Activated naive CD8-positive, alpha-beta T cell (primary cell): ENCODE results near the gene TMEM179.

Source experiments
- H3K27ac Mint-ChIP-seq: one replicate; pipeline ENCODE4 v1.8.0; 2021; ENCODE audit warnings: mixed read lengths
- H3K27me3 Mint-ChIP-seq: one replicate; pipeline ENCODE4 v1.8.0; 2021; ENCODE audit warnings: mixed read lengths
- H3K36me3 Mint-ChIP-seq: one replicate; pipeline ENCODE4 v1.8.0; 2021; ENCODE audit warnings: mixed read lengths
- H3K4me1 Mint-ChIP-seq: one replicate; pipeline ENCODE4 v1.8.0; 2021; ENCODE audit warnings: low read depth, mixed read lengths
- H3K4me3 Mint-ChIP-seq: one replicate; pipeline ENCODE4 v1.8.0; 2021; ENCODE audit warnings: mild to moderate bottlenecking, mixed read lengths
- H3K9me3 Mint-ChIP-seq: one replicate; pipeline ENCODE4 v1.8.0; 2021; ENCODE audit warnings: low read depth, mixed read lengths

Gene TMEM179

DNA sequence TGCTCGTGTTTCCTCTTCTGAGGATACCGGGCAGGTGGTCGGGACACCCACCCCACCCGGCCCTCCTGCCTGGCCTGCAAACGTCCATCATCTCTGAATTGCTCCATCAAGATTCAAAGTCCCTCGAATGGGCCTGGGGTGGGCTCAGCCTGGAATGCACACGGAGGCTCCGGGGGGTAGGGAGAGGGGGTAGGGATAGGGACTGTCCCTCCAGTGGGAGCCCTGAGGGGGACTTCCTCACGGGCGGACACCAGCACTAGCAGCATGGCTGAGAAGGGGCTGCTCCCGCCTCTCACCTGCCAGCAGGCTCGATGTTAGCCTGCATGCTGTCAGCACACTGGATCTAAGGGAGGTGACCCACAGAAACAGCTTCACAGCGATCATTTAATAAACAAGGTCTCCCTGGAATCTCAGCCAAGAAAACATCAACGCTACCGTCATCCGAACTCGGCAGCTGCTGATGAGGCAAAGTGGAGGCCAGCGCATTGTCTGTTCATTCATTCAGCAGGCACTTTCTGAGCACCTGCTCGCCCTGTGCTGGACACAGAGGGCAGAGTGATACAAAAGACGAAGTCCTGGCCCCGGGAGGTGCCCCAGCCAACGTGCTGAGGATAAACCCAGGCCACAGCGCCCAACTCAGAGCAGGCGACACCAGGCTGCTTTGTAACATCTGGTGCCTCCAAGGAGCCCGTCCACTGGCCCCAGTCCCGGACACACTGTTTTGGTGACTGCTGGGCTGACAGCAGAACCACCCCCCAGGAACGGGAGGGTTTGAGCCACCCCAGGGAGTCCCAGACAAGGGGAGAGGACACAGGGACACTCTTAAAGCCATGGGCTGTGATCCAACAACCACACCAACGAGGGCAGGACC, 6.3 kb downstream of the TMEM179 start:
- H3K4me3 Mint-ChIP-seq: no peak overlapping the region
- H3K27me3 Mint-ChIP-seq: peaks cover 10% of the 10 kb centered on the region
- no peaks in the 10 kb centered on the region for H3K9me3 Mint-ChIP-seq
- no peaks in the 10 kb centered on the region for H3K4me1 Mint-ChIP-seq
- H3K36me3 Mint-ChIP-seq: no peaks in the 10 kb centered on the region
- no peak overlapping the region for H3K27ac Mint-ChIP-seq

DNA sequence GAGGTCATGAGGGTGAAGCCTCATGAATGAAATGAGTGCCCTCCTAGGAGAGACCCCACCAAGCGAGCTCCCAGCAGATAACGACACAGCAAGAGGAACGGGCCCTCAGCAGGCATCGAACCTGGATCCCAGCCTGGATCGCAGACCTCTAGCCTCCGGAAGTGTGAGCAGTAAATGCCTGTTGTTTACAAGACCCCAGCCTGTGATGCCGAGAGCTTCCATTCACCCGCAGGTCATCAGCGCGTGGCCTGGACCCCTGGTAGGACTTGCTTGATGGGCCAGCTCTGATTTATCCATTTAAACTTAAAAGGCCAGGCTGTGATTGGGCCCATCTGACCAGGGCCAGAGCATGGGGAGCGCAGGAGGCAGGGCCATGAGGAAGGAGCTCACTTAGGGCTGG, 7.0 kb downstream of the TMEM179 start:
- no peaks in the 10 kb centered on the region for H3K4me1 Mint-ChIP-seq
- peaks cover 8% of the 10 kb centered on the region for H3K27me3 Mint-ChIP-seq
- H3K4me3 Mint-ChIP-seq: no peak overlapping the region
- no peak overlapping the region for H3K27ac Mint-ChIP-seq
- no peaks in the 10 kb centered on the region for H3K9me3 Mint-ChIP-seq
- no peaks in the 10 kb centered on the region for H3K36me3 Mint-ChIP-seq

DNA sequence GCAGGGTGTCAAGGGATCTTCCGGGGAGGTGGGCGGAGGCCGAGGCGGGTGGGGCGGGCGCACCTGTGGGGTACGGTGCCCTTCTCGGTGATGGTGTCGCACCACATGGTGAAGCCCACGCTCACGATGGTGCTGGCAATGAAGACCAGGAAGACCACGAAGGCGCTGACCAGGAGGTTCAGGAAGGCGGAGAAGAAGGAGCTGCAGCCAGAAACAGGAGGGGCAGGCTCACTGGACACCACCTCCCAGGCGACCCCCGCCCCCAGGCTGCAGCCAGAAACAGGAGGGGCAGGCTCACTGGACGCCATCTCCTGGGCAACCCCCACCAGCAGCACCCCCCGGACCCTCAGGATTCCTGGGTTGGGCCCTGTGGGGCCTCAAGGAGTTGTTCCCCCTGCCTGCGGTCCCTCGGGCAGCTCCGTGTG, 7.6 kb downstream of the TMEM179 start:
- H3K4me3 Mint-ChIP-seq: no peak overlapping the region
- no peaks in the 10 kb centered on the region for H3K36me3 Mint-ChIP-seq
- no peaks in the 10 kb centered on the region for H3K9me3 Mint-ChIP-seq
- no peaks in the 10 kb centered on the region for H3K4me1 Mint-ChIP-seq
- H3K27me3 Mint-ChIP-seq: peaks cover 12% of the 10 kb centered on the region
- H3K27ac Mint-ChIP-seq: no peak overlapping the region

DNA sequence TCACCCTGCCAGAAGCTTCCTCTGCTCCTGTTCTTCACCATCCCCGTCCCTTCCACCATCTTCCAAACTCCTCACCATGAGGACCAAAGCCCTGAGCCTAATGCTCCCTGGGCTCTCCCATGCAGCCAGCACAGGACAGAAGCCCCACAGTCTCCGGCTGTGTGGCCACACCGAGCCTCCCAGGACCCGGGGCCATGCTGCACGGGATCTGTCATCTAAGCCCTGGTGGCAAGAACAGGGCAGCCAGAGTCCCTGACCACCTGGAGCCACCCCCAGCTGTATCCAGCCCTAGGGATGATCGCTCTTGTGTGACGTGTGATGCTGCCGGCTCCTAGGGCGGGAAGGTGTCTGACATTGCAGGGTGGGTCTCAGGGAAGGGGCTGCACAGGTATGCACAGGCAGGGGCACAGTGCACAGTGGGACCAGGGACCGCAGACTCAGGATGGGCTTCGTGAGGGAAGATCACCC, 8.1 kb downstream of the TMEM179 start:
- Mint-ChIP-seq H3K4me3 (no peak overlapping the region), H3K27me3 (peaks cover 12% of the 10 kb centered on the region), H3K36me3 (no peaks in the 10 kb centered on the region)

DNA sequence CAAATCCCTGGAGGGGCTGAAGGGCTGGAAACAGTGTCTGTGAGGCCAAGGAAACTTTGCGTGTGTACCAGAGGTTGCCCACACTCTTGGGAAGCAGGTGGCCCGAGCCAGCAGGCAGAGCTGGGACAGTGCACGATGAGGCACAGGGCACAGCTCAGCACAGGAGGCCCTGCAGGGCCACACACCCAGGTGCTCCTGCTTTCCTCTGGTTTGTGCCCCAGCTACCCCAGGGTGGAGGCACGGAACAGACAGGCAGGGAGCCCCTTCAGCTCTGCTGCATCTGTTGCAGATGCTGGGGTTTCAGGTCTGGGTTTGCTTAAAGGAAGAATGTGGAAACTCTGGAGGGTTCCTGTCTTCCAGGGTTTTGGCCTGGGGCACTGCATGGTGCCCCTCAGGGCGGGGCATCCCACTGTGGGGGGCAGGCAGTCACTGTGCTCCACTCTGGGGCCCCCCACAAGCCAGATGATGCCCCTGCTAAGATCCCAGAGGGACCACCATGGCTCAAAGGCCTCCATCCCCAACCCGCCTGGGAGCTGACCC, 8.6 kb downstream of the TMEM179 start:
- no peak overlapping the region for H3K4me3 Mint-ChIP-seq

More for the DNA sequence above, 8.1 kb downstream of the TMEM179 start:
- no peaks in the 10 kb centered on the region for H3K9me3 Mint-ChIP-seq
- no peak overlapping the region for H3K27ac Mint-ChIP-seq
- no peaks in the 10 kb centered on the region for H3K4me1 Mint-ChIP-seq

DNA sequence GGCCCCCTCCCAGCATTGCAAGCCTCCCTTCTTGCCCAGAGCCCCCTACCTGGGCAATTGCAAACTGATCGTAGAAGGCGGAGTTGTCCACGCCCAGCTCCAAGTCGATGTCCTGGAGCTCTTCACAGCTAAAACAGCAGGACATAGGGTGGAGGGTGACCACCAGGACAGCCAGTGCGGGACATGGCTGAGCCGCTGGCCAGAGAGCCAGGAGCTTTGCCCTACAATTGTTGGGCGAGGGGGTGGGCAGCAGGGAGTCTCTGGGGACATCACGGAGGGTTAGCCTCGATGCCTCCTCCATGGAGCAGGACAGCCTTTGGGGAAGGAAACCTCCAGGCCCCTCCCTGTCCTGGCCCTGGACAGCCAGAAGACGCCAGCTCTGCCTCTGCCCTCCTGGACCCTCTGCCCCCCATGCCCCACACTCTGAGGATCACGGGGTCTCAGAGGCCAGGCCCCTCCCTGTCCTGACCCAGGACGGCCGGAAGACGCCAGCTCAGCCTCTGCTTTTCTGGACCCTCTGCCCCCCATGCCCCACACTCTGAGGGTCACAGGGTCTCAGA, 9.4 kb downstream of the TMEM179 start:
- no peak overlapping the region for H3K4me3 Mint-ChIP-seq
- H3K4me1 Mint-ChIP-seq: no peaks in the 10 kb centered on the region
- H3K27ac Mint-ChIP-seq: no peak overlapping the region
- no peaks in the 10 kb centered on the region for H3K9me3 Mint-ChIP-seq
- H3K36me3 Mint-ChIP-seq: no peaks in the 10 kb centered on the region
- peaks cover 8% of the 10 kb centered on the region for H3K27me3 Mint-ChIP-seq

More for the DNA sequence above, 8.6 kb downstream of the TMEM179 start:
- H3K27me3 Mint-ChIP-seq: peaks cover 12% of the 10 kb centered on the region
- H3K36me3 Mint-ChIP-seq: no peaks in the 10 kb centered on the region
- no peak overlapping the region for H3K27ac Mint-ChIP-seq
- no peaks in the 10 kb centered on the region for H3K9me3 Mint-ChIP-seq
- H3K4me1 Mint-ChIP-seq: no peaks in the 10 kb centered on the region

DNA sequence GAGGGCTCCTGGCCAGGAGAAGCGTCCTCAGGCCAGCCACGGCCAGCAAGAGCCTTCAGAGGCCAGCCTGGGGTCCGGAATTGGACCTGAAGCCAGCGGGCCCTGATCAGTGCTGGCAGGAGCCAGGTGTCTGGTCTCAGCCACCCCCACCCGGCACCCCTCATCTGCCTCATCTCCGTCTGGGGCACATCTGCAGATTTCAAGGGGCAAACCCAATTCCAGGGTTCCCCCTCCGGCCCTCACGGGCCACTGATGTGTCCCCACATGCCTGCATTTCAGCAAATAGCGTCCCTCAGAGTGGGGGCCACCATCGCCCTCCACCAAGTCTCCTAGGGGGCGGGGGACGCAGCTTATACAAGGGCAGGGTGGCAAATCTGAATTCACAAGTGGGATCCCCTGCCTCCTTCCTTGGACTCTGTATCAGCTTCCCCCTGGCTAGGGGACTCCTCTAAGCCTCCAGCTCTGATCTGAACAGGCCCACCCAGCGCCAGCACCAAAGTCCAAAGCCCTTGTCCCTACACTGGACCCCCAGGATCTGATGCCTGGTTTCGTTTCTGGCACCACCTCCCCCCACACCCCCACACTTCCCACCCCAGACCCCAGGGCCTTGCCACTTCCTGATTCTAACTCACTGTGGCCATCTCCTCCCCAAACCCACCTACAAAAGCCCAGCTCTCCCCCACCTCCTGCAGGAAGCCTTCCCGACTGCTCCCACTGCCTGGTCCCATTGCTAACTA, 10.1 kb downstream of the TMEM179 start:
- H3K36me3 Mint-ChIP-seq: no peaks in the 10 kb centered on the region
- H3K27me3 Mint-ChIP-seq: peaks cover 5% of the 10 kb centered on the region
- no peak overlapping the region for H3K27ac Mint-ChIP-seq
- no peaks in the 10 kb centered on the region for H3K4me1 Mint-ChIP-seq
- no peaks in the 10 kb centered on the region for H3K9me3 Mint-ChIP-seq
- no peak overlapping the region for H3K4me3 Mint-ChIP-seq

DNA sequence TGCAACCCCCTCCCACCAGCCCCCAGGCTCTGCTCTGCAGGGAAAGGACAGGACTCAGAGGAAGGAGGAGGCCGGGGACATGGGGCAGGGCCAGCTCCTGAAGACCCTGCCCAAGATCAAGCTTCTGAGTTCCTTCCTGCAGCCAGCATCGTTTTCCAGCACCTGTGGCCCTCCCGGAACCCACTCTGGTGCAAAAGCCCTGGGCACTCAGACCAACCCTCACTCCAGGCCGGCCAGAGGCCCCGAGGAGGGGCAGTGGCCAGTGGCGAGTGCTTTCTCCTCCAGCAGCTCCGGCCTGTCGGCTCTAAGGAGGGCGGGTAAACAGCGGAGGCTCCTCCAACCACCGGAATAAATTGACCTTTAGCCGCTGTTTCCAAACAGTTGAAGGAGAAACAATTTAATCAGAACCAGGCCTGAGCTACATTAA, 10.8 kb downstream of the TMEM179 start:
- Mint-ChIP-seq H3K4me3 (no peak overlapping the region), H3K27me3 (peaks cover 5% of the 10 kb centered on the region), H3K4me1 (no peaks in the 10 kb centered on the region), H3K9me3 (no peaks in the 10 kb centered on the region), H3K27ac (no peak overlapping the region), H3K36me3 (no peaks in the 10 kb centered on the region)

DNA sequence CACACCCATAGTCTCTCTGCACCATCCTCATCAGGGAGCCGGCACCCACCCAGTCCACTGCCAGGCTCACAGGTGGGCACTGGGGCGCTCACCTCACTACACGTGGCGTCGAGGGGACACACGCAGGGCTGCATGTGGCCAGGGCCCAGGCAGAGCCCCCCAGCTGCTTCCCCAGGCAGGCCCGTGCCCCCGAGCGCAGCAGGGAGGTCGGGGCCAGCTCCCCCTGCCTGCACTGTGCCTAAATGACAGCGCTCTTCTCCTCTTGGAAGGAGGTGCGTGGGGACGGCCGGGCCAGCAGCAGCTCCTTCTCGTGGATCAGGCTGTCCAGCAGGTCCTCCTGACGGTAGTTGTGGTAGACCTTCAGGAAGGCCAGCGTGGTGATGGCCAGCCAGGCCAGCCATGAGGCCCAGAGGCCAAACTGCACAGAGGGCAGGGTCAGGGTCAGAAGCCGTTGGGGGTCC, 11.3 kb downstream of the TMEM179 start:
- H3K27ac Mint-ChIP-seq: no peak overlapping the region
- no peaks in the 10 kb centered on the region for H3K36me3 Mint-ChIP-seq
- H3K9me3 Mint-ChIP-seq: no peaks in the 10 kb centered on the region

DNA sequence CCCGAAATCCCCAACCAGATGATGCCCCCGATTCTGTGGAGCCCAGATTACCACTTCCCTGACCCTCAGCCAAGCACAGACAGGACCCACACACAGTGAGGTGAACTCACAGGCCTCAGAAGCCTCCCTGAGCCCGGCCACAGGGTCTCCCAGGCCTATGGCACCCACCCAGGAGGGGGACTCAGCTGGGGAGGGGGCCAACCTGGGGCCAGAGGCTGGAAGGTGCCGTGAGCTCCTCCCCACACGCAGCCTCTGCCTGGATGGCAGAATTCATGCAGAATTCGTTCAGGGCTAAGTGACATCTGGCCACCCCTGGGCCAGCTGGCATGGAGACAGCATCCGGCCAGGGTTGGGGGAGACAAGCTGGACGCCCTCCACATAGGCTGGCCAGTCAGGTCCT, 11.8 kb downstream of the TMEM179 start:
- Mint-ChIP-seq H3K27me3 (peaks cover 4% of the 10 kb centered on the region), H3K4me3 (no peak overlapping the region), H3K27ac (no peak overlapping the region), H3K36me3 (no peaks in the 10 kb centered on the region), H3K4me1 (no peaks in the 10 kb centered on the region), H3K9me3 (no peaks in the 10 kb centered on the region)

More for the DNA sequence above, 11.3 kb downstream of the TMEM179 start:
- Mint-ChIP-seq H3K4me3 (no peak overlapping the region), H3K27me3 (peaks cover 4% of the 10 kb centered on the region), H3K4me1 (no peaks in the 10 kb centered on the region)

DNA sequence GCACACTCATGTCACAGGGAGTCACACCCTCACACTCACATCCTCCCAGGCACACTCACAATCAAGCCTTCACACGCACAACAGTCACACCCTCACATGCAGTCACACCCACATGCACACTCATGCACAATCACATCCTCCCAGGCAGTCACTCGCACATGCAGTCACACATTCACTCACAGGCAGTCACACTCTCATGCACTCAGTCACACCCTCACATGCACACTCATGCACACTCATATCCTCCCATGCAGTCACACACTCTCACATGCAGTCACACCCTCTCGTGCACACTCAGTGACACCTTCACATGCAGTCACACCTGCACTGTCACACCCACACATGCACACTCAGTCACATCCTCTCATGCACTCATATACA, 12.3 kb downstream of the TMEM179 start:
- no peaks in the 10 kb centered on the region for H3K9me3 Mint-ChIP-seq
- H3K27ac Mint-ChIP-seq: no peak overlapping the region
- no peak overlapping the region for H3K4me3 Mint-ChIP-seq
- peaks cover 4% of the 10 kb centered on the region for H3K27me3 Mint-ChIP-seq
- H3K4me1 Mint-ChIP-seq: no peaks in the 10 kb centered on the region
- H3K36me3 Mint-ChIP-seq: no peaks in the 10 kb centered on the region

DNA sequence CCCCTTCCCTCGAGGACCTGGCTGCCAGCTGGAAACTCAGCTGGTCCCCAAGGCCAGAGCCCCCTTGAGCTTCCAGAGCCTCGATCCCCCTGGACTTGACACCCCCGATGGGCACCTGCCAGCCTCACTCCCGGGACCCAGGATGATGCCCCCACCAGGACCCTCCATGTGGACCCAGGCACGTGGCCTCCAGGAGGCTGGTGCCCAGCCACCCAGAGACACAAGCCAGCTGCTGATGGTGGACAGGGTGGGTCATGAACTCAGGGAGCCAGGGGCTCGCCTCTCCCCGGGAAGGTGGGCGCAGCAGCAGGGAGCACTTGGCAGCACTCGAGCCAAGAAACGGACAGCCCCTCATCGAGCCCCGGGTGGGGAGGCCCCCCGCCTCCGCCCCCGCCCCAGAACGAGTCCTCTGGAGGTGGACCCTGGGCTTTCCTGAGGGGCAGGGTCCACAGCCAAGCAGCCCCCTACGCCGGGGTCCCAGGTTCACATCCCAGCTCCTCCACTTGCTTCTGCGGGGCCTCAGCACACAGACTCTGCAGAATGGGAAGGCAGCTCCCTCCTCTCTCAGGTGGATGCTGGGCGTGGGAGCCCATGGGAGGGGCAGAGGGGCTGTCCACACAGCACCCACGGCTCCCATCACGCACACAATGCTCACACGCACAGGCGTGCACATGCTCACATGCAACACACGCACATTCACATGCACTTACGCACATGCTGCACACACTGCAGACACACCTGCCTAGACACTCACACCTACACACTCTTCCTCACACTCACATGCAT, 12.9 kb downstream of the TMEM179 start:
- Mint-ChIP-seq H3K9me3 (no peaks in the 10 kb centered on the region), H3K4me1 (no peaks in the 10 kb centered on the region), H3K4me3 (no peak overlapping the region), H3K27ac (no peak overlapping the region), H3K27me3 (peaks cover 4% of the 10 kb centered on the region), H3K36me3 (no peaks in the 10 kb centered on the region)

DNA sequence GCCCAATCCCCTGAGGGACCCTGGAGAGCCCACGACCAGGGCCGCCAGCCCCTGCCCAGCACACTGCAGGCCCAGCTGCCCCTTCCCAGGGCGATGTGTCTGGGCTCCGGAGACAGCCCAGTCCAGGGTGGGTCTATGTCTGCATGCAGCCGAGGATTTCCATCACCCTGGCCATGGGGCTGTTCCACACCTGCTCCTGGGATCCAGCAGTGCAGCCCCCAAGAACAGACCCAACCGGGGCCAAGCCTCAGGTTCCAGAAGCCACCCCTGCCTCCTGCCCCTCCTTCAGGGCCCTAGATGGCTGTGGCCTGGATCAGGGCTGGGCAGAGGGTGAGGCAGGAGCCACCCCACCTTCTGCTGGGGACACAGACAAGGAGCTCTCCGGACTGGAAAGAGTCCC, 13.5 kb downstream of the TMEM179 start:
- Mint-ChIP-seq H3K27me3 (peaks cover 4% of the 10 kb centered on the region), H3K4me1 (no peaks in the 10 kb centered on the region), H3K4me3 (no peak overlapping the region), H3K9me3 (no peaks in the 10 kb centered on the region), H3K27ac (no peak overlapping the region), H3K36me3 (no peaks in the 10 kb centered on the region)

DNA sequence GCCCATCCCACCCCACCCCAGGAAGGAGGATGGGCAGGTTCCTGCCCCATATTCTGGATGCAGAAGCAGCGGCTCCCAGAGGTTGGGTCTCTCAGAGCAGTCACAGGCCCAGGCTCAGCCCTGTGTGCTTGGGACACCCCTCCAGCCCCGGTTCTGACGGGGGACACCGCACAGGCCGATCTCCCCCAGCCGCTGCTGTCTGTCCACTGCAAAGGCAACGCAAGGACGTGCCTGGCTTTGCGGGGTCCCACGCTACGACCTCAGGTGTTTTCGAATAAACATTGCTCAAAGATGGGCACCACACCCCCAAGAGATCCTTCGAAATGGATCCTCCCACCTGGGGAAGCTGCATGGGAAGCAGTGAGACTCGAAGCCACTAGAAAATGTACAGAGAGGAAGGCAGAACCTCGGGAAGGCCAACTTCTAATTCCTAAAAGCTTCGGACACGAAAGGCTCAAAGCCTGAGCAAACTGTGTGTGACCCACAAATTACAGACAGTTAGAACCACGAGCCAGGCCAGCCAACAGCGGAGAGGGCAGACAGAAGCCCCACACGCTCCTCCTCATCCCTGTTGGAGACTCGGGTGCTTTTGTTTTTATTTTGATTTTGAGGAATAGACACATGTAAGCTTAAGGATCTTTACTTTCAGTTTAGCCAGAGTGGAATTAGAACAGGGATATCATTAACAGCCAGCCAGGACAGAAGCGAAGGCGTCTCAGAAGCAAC, 14.2 kb downstream of the TMEM179 start:
- Mint-ChIP-seq H3K27ac (no peak overlapping the region), H3K27me3 (peaks cover 4% of the 10 kb centered on the region), H3K4me1 (no peaks in the 10 kb centered on the region), H3K9me3 (no peaks in the 10 kb centered on the region), H3K4me3 (no peak overlapping the region), H3K36me3 (no peaks in the 10 kb centered on the region)
